PC-3 (cell line): Measurements from ENCODE around the gene UNC13C. TPM values are rescaled to one million over a fixed set of nuclear protein-coding genes. Genes with fewer than 3 reads are reported as not detected.

Source experiments
- ATAC-seq: fragments of 200-7000 bp; cut with Tn5 transposase; 2 replicates; pipeline ENCODE4 v1.9.1; 2020; ENCODE audit warnings: mild to moderate bottlenecking, moderate library complexity
- BruUV-seq: library from RNA; stranded (reverse); fragments of 400-500 nt; replicated peaks from 2 replicates; lab custom pipeline; 2021; lab: Mats Ljungman, UMichigan
- CTCF ChIA-PET: fragments of 300-600 bp; sonication (Branson Sonifier 250); formaldehyde crosslinking; loops from one replicate; lab custom pipeline; 2022; ENCODE audit warnings: antibody characterized with exemption; lab: Charles Lee
- POLR2A ChIA-PET: fragments of 300-600 bp; sonication (Branson Sonifier 250); formaldehyde crosslinking; loops from one replicate; lab custom pipeline; 2022; ENCODE audit warnings: antibody characterized with exemption; ENCODE audit not compliant: unreplicated experiment; lab: Charles Lee
- DNase-seq: peaks from one replicate; pipeline ENCODE4 v3.0.0-alpha.2; 2015
- H2AFZ ChIP-seq: fragments of 300-600 bp; sonication (generic); 2 replicates; pipeline ENCODE4 v1.6.0; 2016; ENCODE audit warnings: antibody characterized with exemption, low read length
- H3F3A ChIP-seq: fragments of 300-600 bp; sonication (generic); one replicate; pipeline ENCODE4 v1.6.0; 2017; ENCODE audit warnings: antibody characterized with exemption, low read length, control low read depth, mild to moderate bottlenecking; ENCODE audit not compliant: unreplicated experiment
- H3K27ac ChIP-seq: fragments of 300-600 bp; sonication (generic); 2 replicates; pipeline ENCODE4 v1.5.1; 2016; ENCODE audit warnings: mild to moderate bottlenecking, low read length
- H3K27me3 ChIP-seq: fragments of 300-600 bp; sonication (generic); 2 replicates; pipeline ENCODE4 v1.6.1; 2016; ENCODE audit warnings: low read length, mixed read lengths
- H3K36me3 ChIP-seq: fragments of 300-600 bp; sonication (generic); 2 replicates; pipeline ENCODE4 v1.6.1; 2016; ENCODE audit warnings: low read depth, mixed run types, low read length, mixed read lengths
- H3K4me1 ChIP-seq: fragments of 300-600 bp; sonication (generic); 2 replicates; pipeline ENCODE4 v1.5.1; 2016; ENCODE audit warnings: low read length; ENCODE audit not compliant: insufficient read depth
- H3K4me2 ChIP-seq: fragments of 300-600 bp; sonication (generic); 2 replicates; pipeline ENCODE4 v1.6.0; 2016; ENCODE audit warnings: low read length
- H3K4me3 ChIP-seq: fragments of 300-600 bp; sonication (generic); 2 replicates; pipeline ENCODE4 v1.5.1; 2016; ENCODE audit warnings: mild to moderate bottlenecking, low read length, mixed read lengths
- H3K79me2 ChIP-seq: fragments of 300-600 bp; sonication (generic); 2 replicates; pipeline ENCODE4 v1.6.1; 2017; ENCODE audit warnings: low read length, mixed read lengths
- H3K9ac ChIP-seq: fragments of 300-600 bp; sonication (generic); 2 replicates; pipeline ENCODE4 v1.6.0; 2016; ENCODE audit warnings: mild to moderate bottlenecking, low read length
- H3K9me2 ChIP-seq: fragments of 300-600 bp; sonication (generic); replicated peaks from 2 replicates; pipeline ENCODE4 v1.6.1; 2016; ENCODE audit warnings: mixed run types, low read length, mixed read lengths
- H3K9me3 ChIP-seq: fragments of 300-600 bp; sonication (generic); 2 replicates; pipeline ENCODE4 v1.6.1; 2016; ENCODE audit warnings: low read length, mixed read lengths
- H4K20me1 ChIP-seq: fragments of 300-600 bp; sonication (generic); 2 replicates; pipeline ENCODE4 v1.6.1; 2016; ENCODE audit warnings: low read length, mixed read lengths
- CTCF ChIP-seq: fragments of 300-600 bp; sonication (generic); conservative IDR thresholded peaks from 2 replicates; pipeline ENCODE4 v1.5.1; 2017; ENCODE audit warnings: antibody characterized with exemption, low read depth, mild to moderate bottlenecking, low read length
- EZH2 ChIP-seq: fragments of 300-600 bp; sonication (generic); IDR thresholded peaks from one replicate; pipeline ENCODE4 v1.6.1; 2017; ENCODE audit warnings: antibody characterized with exemption, mild to moderate bottlenecking, low read length; ENCODE audit not compliant: unreplicated experiment
- EZH2phosphoT487 ChIP-seq: fragments of 300-600 bp; sonication (generic); IDR thresholded peaks from 2 replicates; pipeline ENCODE4 v1.6.1; 2018; ENCODE audit warnings: mild to moderate bottlenecking, antibody characterized with exemption, low read length, borderline replicate concordance
- intact Hi-C: fragments of 100-400 bp; cut with micrococcal nuclease; formaldehyde crosslinking; loops from 2 replicates; pipeline ENCODE4 v1.9.0; 2023
- total RNA-seq: library from RNA; depleted of rRNA; stranded (reverse); fragments of >200 nt; gene quantifications from 2 replicates; pipeline ENCODE4 v1.2.3, GENCODE V29; 2014

The UNC13C gene
- total RNA-seq, 1 experiment from 2014 or later = not detected

- Histone ChIP-seq H3K9me3 (no peaks in the 10 kb centered on the region), H3K4me2 (no peak overlapping the region), H3K4me3 (no peak overlapping the region), H3K9ac (no peak overlapping the region), H4K20me1 (no peaks in the 10 kb centered on the region), H3K79me2 (no peaks in the 10 kb centered on the region), H3K4me1 (no peaks in the 10 kb centered on the region), H3F3A (no peaks in the 10 kb centered on the region), H3K36me3 (no peaks in the 10 kb centered on the region), H2AFZ (no peak overlapping the region), H3K9me2 (no peaks in the 10 kb centered on the region), H3K27me3 (peaks cover 4% of the 10 kb centered on the region; the same call in 1 of the 2 replicates), H3K27ac (no peak overlapping the region)
- intact Hi-C loops = no loop called here
- ATAC-seq (no peak), DNase-seq (no peak)
- ChIA-PET CTCF (no interaction called here), POLR2A (no interaction called here)
- BruUV-seq = no TSS peak
- TF ChIP-seq CTCF (no peak), EZH2phosphoT487 (no peak), EZH2 (no peak)
Measured at GRCh38 chr15:53974813-53975212, 3.4 kb upstream of the UNC13C start.

DNA sequence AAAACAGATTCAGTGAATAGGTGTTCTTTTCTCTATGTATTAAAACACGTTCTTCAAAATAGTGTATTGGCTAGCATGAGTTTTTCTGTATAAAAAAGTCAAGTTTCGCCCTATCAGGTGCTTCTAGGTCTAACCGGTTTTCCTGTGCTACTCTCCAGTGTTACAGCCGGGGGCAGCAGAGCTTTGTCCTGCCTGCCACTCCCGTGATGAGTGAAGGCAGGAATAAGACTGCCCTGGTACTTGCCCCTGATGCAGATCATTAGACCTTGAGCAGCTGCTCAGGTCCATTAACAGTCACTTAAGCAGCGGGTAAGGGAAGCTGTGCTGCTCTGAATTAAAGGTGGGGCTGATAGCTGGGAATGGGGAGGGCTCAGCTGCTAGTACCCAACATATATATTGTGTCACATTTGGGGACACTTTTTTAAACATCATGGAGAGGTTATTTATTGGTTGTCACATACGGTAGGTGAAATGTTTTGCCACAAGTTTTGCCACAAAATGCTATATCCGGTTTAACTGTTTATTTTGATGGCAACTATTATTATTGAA, 1.3 kb upstream of the UNC13C start:
- Histone ChIP-seq H3K4me3 (no peak overlapping the region), H3K27ac (no peak overlapping the region), H3K79me2 (no peaks in the 10 kb centered on the region), H3K36me3 (no peaks in the 10 kb centered on the region), H3K27me3 (peaks cover 4% of the 10 kb centered on the region; the same call in 1 of the 2 replicates), H3K9me2 (no peaks in the 10 kb centered on the region), H2AFZ (no peak overlapping the region), H3K9me3 (no peaks in the 10 kb centered on the region), H4K20me1 (no peaks in the 10 kb centered on the region), H3K9ac (no peak overlapping the region), H3F3A (no peaks in the 10 kb centered on the region), H3K4me1 (no peaks in the 10 kb centered on the region), H3K4me2 (no peak overlapping the region)
- 0 out of 2 replicates have a peak, but pooled peaks have one; percentile 18 for TF ChIP-seq CTCF
- no peak for TF ChIP-seq EZH2
- no peak for TF ChIP-seq EZH2phosphoT487
- intact Hi-C loops = no loop called here
- no TSS peak for BruUV-seq
- ChIA-PET POLR2A (no interaction called here), CTCF (no interaction called here)
- peak; percentile 8 for DNase-seq
- no peak for ATAC-seq

DNA sequence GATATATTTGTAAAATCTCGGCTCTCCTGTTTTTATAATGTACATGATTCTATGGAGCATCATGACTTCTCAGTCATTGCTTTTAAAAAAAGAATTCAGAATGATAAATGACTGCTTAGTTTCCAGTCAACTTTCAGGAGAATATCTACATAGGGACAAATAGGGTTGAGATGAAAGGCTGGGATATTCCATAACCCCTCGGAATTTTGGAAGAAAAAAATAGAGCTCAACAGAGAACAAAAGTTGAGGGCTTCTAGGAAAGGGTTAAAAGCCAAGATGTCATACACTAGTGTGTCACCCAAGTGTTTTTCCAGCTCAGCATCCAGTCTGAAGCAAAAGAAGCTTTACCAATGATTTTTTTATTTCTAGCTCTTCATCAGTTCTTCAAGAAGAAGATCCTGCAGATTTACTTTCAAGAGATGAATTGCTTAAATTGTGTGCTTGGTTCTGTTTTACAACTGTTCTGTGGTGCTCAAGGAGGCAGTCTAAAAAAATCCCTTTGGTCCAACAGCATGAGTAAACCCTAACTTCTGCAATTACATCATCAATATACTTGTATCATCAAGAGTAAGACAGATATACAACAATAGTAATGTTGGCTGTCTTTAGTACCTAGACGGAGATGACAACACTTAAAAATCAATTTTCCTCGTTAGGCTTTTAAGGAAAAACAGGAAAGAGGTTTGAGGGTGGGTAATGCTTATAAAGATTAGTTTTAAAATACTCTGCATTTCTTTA, 979 bp downstream of the UNC13C start:
- no peak overlapping the region for H3K27ac ChIP-seq
- intact Hi-C loops = no loop called here
- H3K4me3 ChIP-seq = no peak overlapping the region
- no peaks in the 10 kb centered on the region for H4K20me1 ChIP-seq
- H2AFZ ChIP-seq = no peak overlapping the region
- no peak overlapping the region for H3K9ac ChIP-seq
- no peak overlapping the region for H3K4me2 ChIP-seq
- no TSS peak for BruUV-seq
- H3K36me3 ChIP-seq = no peaks in the 10 kb centered on the region
- POLR2A ChIA-PET = no interaction called here
- H3K79me2 ChIP-seq = no peaks in the 10 kb centered on the region
- H3F3A ChIP-seq = no peaks in the 10 kb centered on the region
- TF ChIP-seq EZH2phosphoT487 (no peak), EZH2 (no peak), CTCF (no peak)
- H3K9me3 ChIP-seq = no peaks in the 10 kb centered on the region
- no peaks in the 10 kb centered on the region for H3K4me1 ChIP-seq
- ATAC-seq (no peak), DNase-seq (no peak)
- CTCF ChIA-PET = no interaction called here
- H3K9me2 ChIP-seq = no peaks in the 10 kb centered on the region
- H3K27me3 ChIP-seq = peaks cover 4% of the 10 kb centered on the region; the same call in 1 of the 2 replicates
